Peyer's patch (tissue), 4 donors: Measurements from ENCODE around the gene CLASP1.

Experiments
- POLR2A ChIP-seq, 2 donors: fragments of 450-650 bp; IDR thresholded peaks; one replicate each; pipeline ENCODE4 v1.5.1; 2017; ENCODE audit warnings: antibody characterized with exemption in 2 of 2, mild to moderate bottlenecking in 2 of 2, moderate library complexity in 2 of 2
- TF ChIP-seq, protein P1 (sequence below), 6 experiments: fragments of 450-650 bp in 4 of 6; fragments of 200-600 bp in 2 of 6; sonication (generic) in 1 of 6; IDR thresholded peaks; one replicate each; pipeline ENCODE4 v1.5.1; 2017 to 2019; ENCODE audit warnings: antibody characterized with exemption in 6 of 6, mild to moderate bottlenecking in 3 of 6, moderate library complexity in 1 of 6

DNA sequence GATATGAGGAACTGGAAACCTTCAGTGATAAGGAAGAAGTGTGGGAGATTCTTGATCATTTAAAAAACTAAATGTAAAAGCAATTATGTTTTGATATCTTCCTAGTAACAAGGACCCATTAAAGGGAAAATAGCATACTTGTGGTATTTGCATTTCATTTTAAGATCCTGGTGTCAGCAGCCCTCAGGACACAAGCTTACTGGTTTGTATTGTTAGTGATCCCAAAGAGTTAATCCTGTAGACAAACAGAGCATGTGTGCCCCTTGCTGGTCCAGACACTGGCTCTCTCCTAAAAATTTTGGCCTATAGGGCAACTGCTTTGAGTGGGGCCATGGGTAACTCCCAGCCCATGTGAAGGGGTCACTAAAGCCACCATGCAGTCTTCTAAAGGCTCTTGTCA, 263.2 kb downstream of the CLASP1 start:
- TF ChIP-seq, protein P1, sequence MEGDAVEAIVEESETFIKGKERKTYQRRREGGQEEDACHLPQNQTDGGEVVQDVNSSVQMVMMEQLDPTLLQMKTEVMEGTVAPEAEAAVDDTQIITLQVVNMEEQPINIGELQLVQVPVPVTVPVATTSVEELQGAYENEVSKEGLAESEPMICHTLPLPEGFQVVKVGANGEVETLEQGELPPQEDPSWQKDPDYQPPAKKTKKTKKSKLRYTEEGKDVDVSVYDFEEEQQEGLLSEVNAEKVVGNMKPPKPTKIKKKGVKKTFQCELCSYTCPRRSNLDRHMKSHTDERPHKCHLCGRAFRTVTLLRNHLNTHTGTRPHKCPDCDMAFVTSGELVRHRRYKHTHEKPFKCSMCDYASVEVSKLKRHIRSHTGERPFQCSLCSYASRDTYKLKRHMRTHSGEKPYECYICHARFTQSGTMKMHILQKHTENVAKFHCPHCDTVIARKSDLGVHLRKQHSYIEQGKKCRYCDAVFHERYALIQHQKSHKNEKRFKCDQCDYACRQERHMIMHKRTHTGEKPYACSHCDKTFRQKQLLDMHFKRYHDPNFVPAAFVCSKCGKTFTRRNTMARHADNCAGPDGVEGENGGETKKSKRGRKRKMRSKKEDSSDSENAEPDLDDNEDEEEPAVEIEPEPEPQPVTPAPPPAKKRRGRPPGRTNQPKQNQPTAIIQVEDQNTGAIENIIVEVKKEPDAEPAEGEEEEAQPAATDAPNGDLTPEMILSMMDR (IDR thresholded peaks at IDR 0.05), result no peak
- no peak for TF ChIP-seq POLR2A (IDR thresholded peaks at IDR 0.05)
